Mammary epithelial cell (primary cell): Measurements from ENCODE around the gene WAS.

Experiments
- EZH2 ChIP-seq: IDR thresholded peaks from 2 replicates; pipeline ENCODE4 v1.6.1; 2012; ENCODE audit warnings: low read length, inconsistent platforms, borderline replicate concordance
- TF ChIP-seq, protein P1 (sequence below), 2 donors: IDR thresholded peaks in 1 of 2; conservative IDR thresholded peaks in 1 of 2; 2 replicates each; pipeline ENCODE4 v1.5.1; 2011 to 2012; ENCODE audit warnings: inconsistent platforms in 2 of 2, low read length in 2 of 2, mild to moderate bottlenecking in 2 of 2, control low read depth in 1 of 2, low read depth in 1 of 2; ENCODE audit not compliant: insufficient read depth in 1 of 2; ENCODE audit errors: extremely low read depth in 1 of 2

DNA sequence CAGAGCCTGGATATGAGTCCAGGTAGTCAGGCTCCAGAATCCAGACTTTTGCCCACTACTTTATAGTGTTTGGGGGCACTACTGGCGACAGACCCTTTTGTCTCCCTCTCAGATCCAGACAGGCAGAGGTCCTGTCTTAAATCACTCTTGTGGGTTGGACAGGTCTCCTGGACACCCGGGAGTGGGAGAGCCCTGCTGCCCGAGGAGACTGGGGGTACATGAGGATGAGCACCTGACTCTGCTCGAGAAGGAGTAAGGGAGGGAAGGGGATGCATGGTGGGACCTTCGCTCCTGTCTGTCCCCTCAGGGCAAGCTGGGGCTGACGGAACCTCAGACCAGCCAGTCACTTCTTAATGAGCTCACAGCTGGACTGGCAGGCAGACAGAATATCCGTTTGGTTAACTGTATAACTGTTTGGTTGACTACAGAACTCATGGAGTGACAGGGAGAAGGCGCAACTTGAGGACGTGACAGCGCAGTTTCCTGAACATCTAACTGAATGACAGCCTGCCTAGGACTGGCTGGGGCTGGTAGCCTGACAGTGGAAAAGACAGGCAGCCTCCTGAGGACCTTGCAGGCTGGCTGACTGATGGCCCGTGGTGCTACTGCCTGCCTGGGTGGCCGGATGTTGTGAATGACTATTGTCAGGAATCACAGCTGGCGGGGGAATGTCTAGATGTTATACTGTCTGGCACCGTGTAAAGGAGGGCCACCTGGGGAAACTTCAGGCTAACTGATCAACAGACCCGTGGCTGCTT, 11.4 kb downstream of the WAS start:
- TF ChIP-seq, protein P1, sequence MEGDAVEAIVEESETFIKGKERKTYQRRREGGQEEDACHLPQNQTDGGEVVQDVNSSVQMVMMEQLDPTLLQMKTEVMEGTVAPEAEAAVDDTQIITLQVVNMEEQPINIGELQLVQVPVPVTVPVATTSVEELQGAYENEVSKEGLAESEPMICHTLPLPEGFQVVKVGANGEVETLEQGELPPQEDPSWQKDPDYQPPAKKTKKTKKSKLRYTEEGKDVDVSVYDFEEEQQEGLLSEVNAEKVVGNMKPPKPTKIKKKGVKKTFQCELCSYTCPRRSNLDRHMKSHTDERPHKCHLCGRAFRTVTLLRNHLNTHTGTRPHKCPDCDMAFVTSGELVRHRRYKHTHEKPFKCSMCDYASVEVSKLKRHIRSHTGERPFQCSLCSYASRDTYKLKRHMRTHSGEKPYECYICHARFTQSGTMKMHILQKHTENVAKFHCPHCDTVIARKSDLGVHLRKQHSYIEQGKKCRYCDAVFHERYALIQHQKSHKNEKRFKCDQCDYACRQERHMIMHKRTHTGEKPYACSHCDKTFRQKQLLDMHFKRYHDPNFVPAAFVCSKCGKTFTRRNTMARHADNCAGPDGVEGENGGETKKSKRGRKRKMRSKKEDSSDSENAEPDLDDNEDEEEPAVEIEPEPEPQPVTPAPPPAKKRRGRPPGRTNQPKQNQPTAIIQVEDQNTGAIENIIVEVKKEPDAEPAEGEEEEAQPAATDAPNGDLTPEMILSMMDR (conservative IDR thresholded peaks at IDR 0.05 in 1 of 2, IDR thresholded peaks at IDR 0.05 in 1 of 2; ENCODE audit: extremely low read depth in 1 of 2, insufficient read depth in 1 of 2, low read depth in 1 of 2, low read length in 2 of 2) = no peak
- TF ChIP-seq EZH2 = no peak
